Transverse colon (tissue), 3 donors: ENCODE results near the gene TRMT6.

Experiments used
- CTCF ChIP-seq, 5 experiments: fragments of 200-600 bp in 3 of 5; fragments of 450-650 bp in 2 of 5; sonication (generic) in 3 of 5; IDR thresholded peaks; 1 replicate in 2 of 5; 2 replicates in 3 of 5; pipeline ENCODE4 v1.5.1; 2016 to 2017; ENCODE audit warnings: antibody characterized with exemption in 5 of 5, inconsistent platforms in 3 of 5, mild to moderate bottlenecking in 2 of 5, moderate library complexity in 1 of 5
- POLR2A ChIP-seq: fragments of 450-650 bp; IDR thresholded peaks from one replicate; pipeline ENCODE4 v1.6.1; 2016; ENCODE audit warnings: antibody characterized with exemption, mild to moderate bottlenecking, moderate library complexity

- TF ChIP-seq CTCF (IDR thresholded peaks at IDR 0.05) (no peak), POLR2A (no peak)
These were observed 37.0 kb upstream of the TRMT6 start for GRCh38 chr20:5987383-5987782.
